ENCODE results near the gene ZNF512B. TPM values are rescaled to one million over a fixed set of nuclear protein-coding genes. Genes with fewer than 3 reads are reported as not detected.
A peak's percentile ranks its signal among the peaks of the same experiment; 100 is the strongest.

Gene ZNF512B
- total and polyA plus RNA-seq, 4 donors: 1.8 to 11.8 (median 9.8) TPM

DNA sequence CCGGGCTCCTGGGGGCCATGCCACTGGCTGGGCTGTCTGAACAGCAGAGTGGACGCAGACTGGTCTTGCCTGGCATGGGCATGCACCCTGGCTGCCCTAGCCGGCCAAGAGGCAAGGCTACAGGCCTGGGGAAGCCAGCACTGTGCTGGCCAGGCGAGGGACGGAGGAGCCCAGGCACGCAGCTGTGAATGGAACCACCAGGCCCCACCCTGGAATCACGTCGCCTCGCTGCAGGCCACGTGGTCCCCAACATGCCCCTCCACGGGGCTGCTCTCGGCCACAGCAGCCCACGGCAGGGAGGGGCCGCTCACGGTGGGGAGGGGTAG is 17.6 kb downstream of the ZNF512B start:
- WGBS: 91% methylated on average over 15 of the region's 15 CpGs
- H3K36me3 ChIP-seq (ENCODE audit: control insufficient read depth in 4 of 4, insufficient read depth in 3 of 4, low read depth in 1 of 4, low read length in 3 of 4): peaks cover 0 to 2% (median 0%) of the 10 kb centered on the region in 4 donors
- H3K4me3 ChIP-seq (ENCODE audit: low read depth in 1 of 3, low read length in 3 of 3): no peak overlapping the region
- peak overlapping the region; percentile 10 to 39 for H3K27ac ChIP-seq (ENCODE audit: low read depth in 1 of 2, low read length in 2 of 2)
- H3K27me3 ChIP-seq (ENCODE audit: control insufficient read depth in 4 of 4, insufficient read depth in 4 of 4, low read length in 3 of 4): no peaks in the 10 kb centered on the region
- no peak for TF ChIP-seq YY1 (IDR thresholded peaks at IDR 0.05)
- TF ChIP-seq NR2F2 (IDR thresholded peaks at IDR 0.05): no peak
- TF ChIP-seq FOXA2 (IDR thresholded peaks at IDR 0.05): no peak
- peaks cover 29 to 84% (median 70%) of the 10 kb centered on the region in 4 donors for H3K4me1 ChIP-seq (ENCODE audit: control insufficient read depth in 4 of 4, insufficient read depth in 4 of 4, low read length in 3 of 4)
- H3K9me3 ChIP-seq (ENCODE audit: control insufficient read depth in 4 of 4, low read length in 3 of 4): no peaks in the 10 kb centered on the region
- H3K9ac ChIP-seq (ENCODE audit: low read depth in 1 of 2, low read length in 2 of 2): no peak overlapping the region
- no peak for DNase-seq (ENCODE audit: low spot score)

DNA sequence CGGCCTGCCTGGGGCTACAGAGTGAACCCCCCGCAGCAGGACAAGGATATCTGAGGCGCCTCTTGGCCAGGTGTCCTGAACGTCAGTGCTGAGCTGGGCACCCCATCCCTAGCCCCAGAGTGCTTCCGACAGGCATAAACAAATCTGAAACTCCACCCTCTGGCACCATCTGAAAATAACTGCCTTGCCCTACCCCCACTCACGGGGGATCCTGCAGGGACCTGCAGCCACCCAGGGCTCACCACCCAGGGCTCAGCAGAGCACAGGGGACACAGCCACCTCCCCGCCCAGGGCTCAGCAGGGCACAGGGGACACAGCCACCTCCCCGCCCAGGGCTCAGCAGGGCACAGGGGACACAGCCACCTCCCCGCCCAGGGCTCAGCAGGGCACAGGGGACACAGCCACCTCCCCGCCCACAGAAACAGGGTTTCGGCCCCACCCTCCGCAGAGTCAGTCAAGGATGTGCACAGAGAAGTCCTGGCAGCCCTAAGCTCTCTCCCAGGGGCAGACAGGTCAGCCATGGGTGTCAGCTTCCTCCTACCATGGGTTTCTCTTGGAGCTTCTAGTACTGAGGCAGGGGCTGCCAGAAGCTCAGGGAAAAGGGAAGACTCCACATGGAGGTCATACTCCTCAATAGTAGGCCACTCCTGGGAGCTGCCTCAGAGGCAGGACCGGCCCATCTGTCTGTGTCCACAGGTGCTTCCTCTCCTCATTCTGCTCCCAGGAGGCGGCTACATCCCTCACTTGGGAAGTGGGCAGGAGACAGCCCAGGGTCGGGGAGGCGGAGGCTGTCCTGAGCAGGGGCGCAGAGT is 18.1 kb downstream of the ZNF512B start:
- Histone ChIP-seq H3K4me1 (ENCODE audit: control insufficient read depth in 4 of 4, insufficient read depth in 4 of 4, low read length in 3 of 4) (peaks cover 24 to 79% (median 66%) of the 10 kb centered on the region in 4 donors), H3K9me3 (ENCODE audit: control insufficient read depth in 4 of 4, low read length in 3 of 4) (no peaks in the 10 kb centered on the region), H3K36me3 (ENCODE audit: control insufficient read depth in 4 of 4, insufficient read depth in 3 of 4, low read depth in 1 of 4, low read length in 3 of 4) (peaks cover 0 to 2% (median 0%) of the 10 kb centered on the region in 4 donors), H3K27ac (ENCODE audit: low read depth in 1 of 2, low read length in 2 of 2) (peak overlapping the region in 1 of 2 donors; percentile 39), H3K9ac (ENCODE audit: low read depth in 1 of 2, low read length in 2 of 2) (no peak overlapping the region), H3K27me3 (ENCODE audit: control insufficient read depth in 4 of 4, insufficient read depth in 4 of 4, low read length in 3 of 4) (no peaks in the 10 kb centered on the region), H3K4me3 (ENCODE audit: low read depth in 1 of 3, low read length in 3 of 3) (no peak overlapping the region)
- no peak for DNase-seq (ENCODE audit: low spot score)
- no peak for TF ChIP-seq HNF4G (IDR thresholded peaks at IDR 0.05)
- no peak for TF ChIP-seq EGR1 (IDR thresholded peaks at IDR 0.05; ENCODE audit: low read depth in 2 of 2)
- no peak for TF ChIP-seq FOXA1 (IDR thresholded peaks at IDR 0.05)
- TF ChIP-seq, protein P1, sequence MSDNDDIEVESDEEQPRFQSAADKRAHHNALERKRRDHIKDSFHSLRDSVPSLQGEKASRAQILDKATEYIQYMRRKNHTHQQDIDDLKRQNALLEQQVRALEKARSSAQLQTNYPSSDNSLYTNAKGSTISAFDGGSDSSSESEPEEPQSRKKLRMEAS (IDR thresholded peaks at IDR 0.05): no peak
- no peak for TF ChIP-seq NR2F2 (IDR thresholded peaks at IDR 0.05)
- TF ChIP-seq HNF4A (conservative IDR thresholded peaks at IDR 0.05): peak in 1 of 2 donors; percentile 55
- no peak for TF ChIP-seq JUND (IDR thresholded peaks at IDR 0.05)
- TF ChIP-seq REST (IDR thresholded peaks at IDR 0.05): no peak
- TF ChIP-seq FOXA2 (IDR thresholded peaks at IDR 0.05): no peak
- TF ChIP-seq GABPA (IDR thresholded peaks at IDR 0.05 in 1 of 2, conservative IDR thresholded peaks at IDR 0.05 in 1 of 2): no peak
- no peak for TF ChIP-seq ZBTB33 (IDR thresholded peaks at IDR 0.05)
- TF ChIP-seq RXRA (IDR thresholded peaks at IDR 0.05): peak in 1 of 2 donors; percentile 25
- TF ChIP-seq YY1 (IDR thresholded peaks at IDR 0.05): no peak
- TF ChIP-seq, protein P2, sequence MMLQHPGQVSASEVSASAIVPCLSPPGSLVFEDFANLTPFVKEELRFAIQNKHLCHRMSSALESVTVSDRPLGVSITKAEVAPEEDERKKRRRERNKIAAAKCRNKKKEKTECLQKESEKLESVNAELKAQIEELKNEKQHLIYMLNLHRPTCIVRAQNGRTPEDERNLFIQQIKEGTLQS (IDR thresholded peaks at IDR 0.05): no peak
- WGBS: 60% methylated on average over 17 of the region's 17 CpGs
